Mesenchymal stem cell (in vitro differentiated cells and primary cell): ENCODE results near the gene SLC1A7.

Experiments
- DNase-seq: peaks from one replicate; pipeline ENCODE4 v3.0.0-alpha.2; 2013
- H2AFZ ChIP-seq: one replicate; pipeline ENCODE4 v1.6.1; 2013; ENCODE audit warnings: low read depth, mild to moderate bottlenecking, control low read depth, inconsistent platforms, low read length, moderate library complexity
- H2AK5ac ChIP-seq: 2 replicates; pipeline ENCODE4 v1.6.1; 2013; ENCODE audit warnings: low read length, moderate library complexity, mild to moderate bottlenecking, inconsistent platforms; ENCODE audit not compliant: severe bottlenecking
- H2BK120ac ChIP-seq: one replicate; pipeline ENCODE4 v1.6.1; 2013; ENCODE audit warnings: low read depth, mild to moderate bottlenecking, inconsistent platforms, low read length, moderate library complexity
- H2BK12ac ChIP-seq, 2 experiments: one replicate each; pipeline ENCODE4 v1.6.1; 2013; ENCODE audit warnings: inconsistent platforms in 2 of 2, low read length in 2 of 2, mild to moderate bottlenecking in 2 of 2, moderate library complexity in 2 of 2, control low read depth in 1 of 2
- H2BK15ac ChIP-seq: one replicate; pipeline ENCODE4 v1.6.1; 2013; ENCODE audit warnings: mild to moderate bottlenecking, low read depth, inconsistent platforms; ENCODE audit not compliant: poor library complexity, severe bottlenecking
- H2BK5ac ChIP-seq: 2 replicates; pipeline ENCODE4 v1.6.1; 2013; ENCODE audit warnings: low read depth, mild to moderate bottlenecking, low read length, control low read depth, inconsistent platforms; ENCODE audit not compliant: poor library complexity, severe bottlenecking
- H3K14ac ChIP-seq, 2 experiments: one replicate each; pipeline ENCODE4 v1.6.1; 2013; ENCODE audit warnings: inconsistent platforms in 2 of 2, low read length in 2 of 2, control low read depth in 1 of 2, mild to moderate bottlenecking in 1 of 2, moderate library complexity in 1 of 2
- H3K18ac ChIP-seq, 2 experiments: one replicate each; pipeline ENCODE4 v1.6.1; 2013; ENCODE audit warnings: inconsistent platforms in 2 of 2, low read length in 2 of 2, control low read depth in 1 of 2, low read depth in 1 of 2, mild to moderate bottlenecking in 1 of 2
- H3K23ac ChIP-seq, 2 experiments: one replicate each; pipeline ENCODE4 v1.6.1; 2013; ENCODE audit warnings: inconsistent platforms in 2 of 2, low read length in 2 of 2, mild to moderate bottlenecking in 2 of 2, moderate library complexity in 2 of 2, control low read depth in 1 of 2
- H3K27ac ChIP-seq: 2 replicates; pipeline ENCODE4 v1.5.1; 2013; ENCODE audit warnings: mild to moderate bottlenecking, moderate library complexity, low read length, control low read depth, inconsistent platforms; ENCODE audit not compliant: poor library complexity, severe bottlenecking
- H3K27me3 ChIP-seq, 2 experiments: 2 replicates each; pipeline versions ENCODE4 v1.6.1 to v1.7.0; 2013; ENCODE audit warnings: low read length in 2 of 2, mild to moderate bottlenecking in 2 of 2, moderate library complexity in 2 of 2, control low read depth in 1 of 2, inconsistent platforms in 1 of 2; ENCODE audit not compliant: control insufficient read depth in 1 of 2, insufficient read depth in 1 of 2
- H3K36me3 ChIP-seq, 2 experiments: 2 replicates each; pipeline versions ENCODE4 v1.6.1 to v1.7.0; 2013; ENCODE audit warnings: low read length in 2 of 2, control low read depth in 1 of 2, inconsistent platforms in 1 of 2, low read depth in 1 of 2, mild to moderate bottlenecking in 1 of 2; ENCODE audit not compliant: insufficient read depth in 2 of 2, control insufficient read depth in 1 of 2
- H3K4ac ChIP-seq, 2 experiments: one replicate each; pipeline ENCODE4 v1.6.1; 2013; ENCODE audit warnings: inconsistent platforms in 2 of 2, low read length in 2 of 2, mild to moderate bottlenecking in 2 of 2, moderate library complexity in 2 of 2, control low read depth in 1 of 2, low read depth in 1 of 2
- H3K4me1 ChIP-seq: 2 replicates; pipeline ENCODE4 v1.6.1; 2013; ENCODE audit warnings: low read depth, low read length, control low read depth; ENCODE audit not compliant: control insufficient read depth, insufficient read depth
- H3K4me2 ChIP-seq: 2 replicates; pipeline ENCODE4 v1.6.1; 2013; ENCODE audit warnings: low read length, mild to moderate bottlenecking, inconsistent platforms; ENCODE audit not compliant: poor library complexity, severe bottlenecking
- H3K4me3 ChIP-seq, 2 experiments: 2 replicates each; pipeline versions ENCODE4 v1.5.1 to v1.7.0; 2013; ENCODE audit warnings: low read length in 2 of 2, mild to moderate bottlenecking in 2 of 2, control low read depth in 1 of 2, low read depth in 1 of 2; ENCODE audit not compliant: insufficient read depth in 1 of 2
- H3K79me1 ChIP-seq: replicated peaks from 2 replicates; pipeline ENCODE4 v1.6.1; 2013; ENCODE audit warnings: mild to moderate bottlenecking, control low read depth, low read length, inconsistent platforms; ENCODE audit not compliant: poor library complexity, severe bottlenecking
- H3K9ac ChIP-seq: 2 replicates; pipeline ENCODE4 v1.7.0; 2013; ENCODE audit warnings: mild to moderate bottlenecking, low read length, moderate library complexity
- H3K9me3 ChIP-seq: 2 replicates; pipeline ENCODE4 v1.7.0; 2013; ENCODE audit warnings: mild to moderate bottlenecking, low read length; ENCODE audit not compliant: control insufficient read depth
- H4K8ac ChIP-seq: one replicate; pipeline ENCODE4 v1.6.1; 2013; ENCODE audit warnings: inconsistent platforms, mild to moderate bottlenecking, low read length, moderate library complexity
- H4K91ac ChIP-seq: one replicate; pipeline ENCODE4 v1.6.1; 2013; ENCODE audit warnings: mild to moderate bottlenecking, low read length, inconsistent platforms
- WGBS: methylation state at CpG from one replicate; pipeline ENCODE4 v1.1.7; 2013; ENCODE audit warnings: mixed read lengths; 5-methylcytosine and 5-hydroxymethylcytosine counted together

Gene SLC1A7

GRCh38 chr1:53086491-53087070 is 55.9 kb downstream of the SLC1A7 start:
- H4K91ac ChIP-seq, result no peak overlapping the region
- peak overlapping the region in 1 of 2 experiments; percentile 0 for H2BK12ac ChIP-seq
- no peaks in the 10 kb centered on the region for H3K27me3 ChIP-seq
- DNase-seq, result peak; percentile 33
- WGBS, result 71% methylated on average over 4 of the region's 4 CpGs
- no peak overlapping the region for H3K9ac ChIP-seq
- no peak overlapping the region for H2AK5ac ChIP-seq
- H2AFZ ChIP-seq, result no peak overlapping the region
- H3K79me1 ChIP-seq, result no peaks in the 10 kb centered on the region
- H4K8ac ChIP-seq, result no peak overlapping the region
- no peak overlapping the region for H2BK5ac ChIP-seq
- no peak overlapping the region for H3K4ac ChIP-seq
- no peak overlapping the region for H3K14ac ChIP-seq
- no peaks in the 10 kb centered on the region for H3K9me3 ChIP-seq
- no peak overlapping the region for H3K27ac ChIP-seq
- H3K23ac ChIP-seq, result no peak overlapping the region
- peaks cover 3 to 63% of the 10 kb centered on the region in 2 experiments for H3K36me3 ChIP-seq
- no peak overlapping the region for H2BK120ac ChIP-seq
- no peak overlapping the region for H3K4me2 ChIP-seq
- H3K4me1 ChIP-seq, result peaks cover 29% of the 10 kb centered on the region
- no peak overlapping the region for H3K4me3 ChIP-seq
- H2BK15ac ChIP-seq, result no peak overlapping the region
- peak overlapping the region in 1 of 2 experiments; percentile 13 for H3K18ac ChIP-seq

DNA sequence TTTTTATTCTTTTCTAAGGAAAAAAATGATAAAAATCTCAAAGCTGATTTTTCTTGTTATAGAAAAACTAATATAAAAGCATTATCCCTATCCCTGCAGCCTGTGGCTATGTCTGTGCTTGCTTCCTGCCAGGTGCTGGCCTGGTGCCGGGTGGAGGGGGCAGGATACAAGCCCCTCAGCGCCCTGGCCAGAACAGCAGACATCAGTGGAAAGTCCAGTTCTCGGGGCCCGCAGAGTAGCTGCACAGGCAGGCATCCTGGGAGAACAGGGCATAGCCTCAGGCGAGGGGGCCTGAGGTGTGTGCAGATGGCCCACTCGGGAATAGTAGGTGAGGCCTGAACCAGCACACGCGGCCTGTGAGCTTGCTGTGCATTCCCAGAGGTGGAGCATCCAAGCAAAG is 57.0 kb downstream of the SLC1A7 start:
- Histone ChIP-seq H3K4ac (no peak overlapping the region), H2BK15ac (no peak overlapping the region)
- 96% methylated on average over 8 of the region's 8 CpGs for WGBS

GRCh38 chr1:53084589-53084971 is 57.9 kb downstream of the SLC1A7 start:
- no peaks in the 10 kb centered on the region for H3K79me1 ChIP-seq
- WGBS, result 91% methylated on average over 8 of the region's 8 CpGs
- no peak for DNase-seq

More for the DNA sequence above, 57.0 kb downstream of the SLC1A7 start:
- Histone ChIP-seq H3K4me3 (no peak overlapping the region), H3K9ac (no peak overlapping the region), H4K91ac (no peak overlapping the region), H3K23ac (no peak overlapping the region), H2AFZ (no peak overlapping the region), H3K4me1 (peaks cover 25% of the 10 kb centered on the region), H2BK120ac (no peak overlapping the region), H3K36me3 (peaks cover 3 to 75% of the 10 kb centered on the region in 2 experiments), H3K9me3 (no peaks in the 10 kb centered on the region), H3K27me3 (no peaks in the 10 kb centered on the region), H2BK5ac (no peak overlapping the region), H3K14ac (no peak overlapping the region), H3K18ac (no peak overlapping the region), H3K4me2 (no peak overlapping the region), H4K8ac (no peak overlapping the region), H2BK12ac (no peak overlapping the region), H2AK5ac (no peak overlapping the region), H3K79me1 (no peaks in the 10 kb centered on the region), H3K27ac (no peak overlapping the region)
- DNase-seq, result no peak

DNA sequence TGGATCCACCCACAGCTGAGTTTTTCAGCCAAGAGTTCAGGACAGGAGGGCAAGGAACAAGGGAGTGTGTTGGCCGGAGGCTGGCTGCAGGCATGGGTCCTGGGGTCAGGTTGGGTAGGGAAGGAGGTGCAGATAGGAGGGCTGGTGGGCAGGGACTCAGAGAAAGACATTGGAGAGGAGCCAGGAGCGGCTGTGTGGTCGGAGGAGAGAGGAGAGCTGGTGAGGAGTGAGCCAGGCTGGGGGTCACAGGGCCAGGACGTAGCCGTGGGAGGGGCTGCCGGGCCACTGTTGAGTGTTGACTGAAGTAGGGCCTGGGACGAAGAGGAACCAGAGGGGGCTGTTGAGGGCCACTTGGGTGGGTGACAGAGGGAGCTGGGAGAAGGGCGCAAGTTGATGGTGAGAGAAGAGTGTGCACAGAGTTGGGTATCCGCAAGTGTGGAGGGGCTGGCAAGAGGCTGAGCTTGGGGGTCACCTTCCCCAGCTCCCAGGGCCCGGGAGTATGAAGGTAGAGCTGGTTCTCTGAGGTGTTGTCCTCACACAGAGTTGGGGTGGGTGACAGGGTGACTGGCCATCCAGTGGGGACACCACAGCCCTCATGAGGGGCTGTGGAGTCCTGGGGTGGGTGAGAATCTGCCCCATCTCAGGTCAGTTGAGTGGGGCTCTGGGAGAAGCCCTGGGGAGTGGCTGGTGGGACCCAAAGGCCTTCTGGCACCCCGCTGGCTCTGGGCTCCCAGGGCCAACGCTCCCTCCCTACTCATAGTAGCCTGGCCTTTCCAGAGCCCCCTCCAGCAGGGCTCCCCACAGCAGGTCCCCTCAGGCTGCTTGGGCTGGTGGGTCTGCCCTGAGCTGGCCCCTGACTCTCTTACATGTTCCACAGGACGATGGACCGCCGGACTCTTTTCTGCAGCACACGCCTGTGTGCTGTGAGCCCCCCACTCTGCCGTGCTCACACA is 58.5 kb downstream of the SLC1A7 start:
- Histone ChIP-seq H4K91ac (peak overlapping the region; percentile 40), H3K27me3 (no peaks in the 10 kb centered on the region), H3K23ac (no peak overlapping the region), H3K14ac (peak overlapping the region in 1 of 2 experiments; percentile 55), H3K4ac (peak overlapping the region in 1 of 2 experiments; percentile 27), H3K36me3 (peaks cover 3 to 87% of the 10 kb centered on the region in 2 experiments), H3K4me1 (peaks cover 21% of the 10 kb centered on the region), H3K9me3 (no peaks in the 10 kb centered on the region), H3K79me1 (no peaks in the 10 kb centered on the region), H2BK120ac (no peak overlapping the region), H2BK12ac (no peak overlapping the region), H4K8ac (no peak overlapping the region), H3K4me3 (no peak overlapping the region), H2BK5ac (no peak overlapping the region), H3K4me2 (no peak overlapping the region), H3K18ac (peak overlapping the region in 1 of 2 experiments; percentile 58), H2AFZ (no peak overlapping the region), H3K9ac (no peak overlapping the region), H3K27ac (no peak overlapping the region), H2AK5ac (no peak overlapping the region), H2BK15ac (peak overlapping the region; percentile 40)
- no peak for DNase-seq
- WGBS, result 91% methylated on average over 17 of the region's 17 CpGs

More at GRCh38 chr1:53084589-53084971, 57.9 kb downstream of the SLC1A7 start:
- Histone ChIP-seq H3K4ac (peak overlapping the region in 1 of 2 experiments; percentile 27), H3K14ac (peak overlapping the region in 1 of 2 experiments; percentile 55), H3K9ac (no peak overlapping the region), H3K4me1 (peaks cover 23% of the 10 kb centered on the region), H2AFZ (no peak overlapping the region), H2BK120ac (no peak overlapping the region), H4K91ac (peak overlapping the region; percentile 40), H2BK15ac (peak overlapping the region; percentile 26), H3K27me3 (no peaks in the 10 kb centered on the region), H3K23ac (peak overlapping the region in 1 of 2 experiments; percentile 62), H2AK5ac (no peak overlapping the region), H3K27ac (no peak overlapping the region), H3K36me3 (peaks cover 3 to 81% of the 10 kb centered on the region in 2 experiments), H4K8ac (no peak overlapping the region), H2BK5ac (no peak overlapping the region), H3K4me3 (no peak overlapping the region), H3K4me2 (no peak overlapping the region), H3K18ac (peak overlapping the region in 1 of 2 experiments; percentile 58), H2BK12ac (peak overlapping the region in 1 of 2 experiments; percentile 22), H3K9me3 (no peaks in the 10 kb centered on the region)
